Measurements from ENCODE around the gene PIK3CA.

GRCh38 chr3:179146911-179147513, 1.1 kb upstream of the PIK3CA start:
- TF ChIP-seq EP300 (IDR thresholded peaks at IDR 0.05) (no peak), POLR2A (IDR thresholded peaks at IDR 0.05) (no peak)
